CD4-positive, alpha-beta T cell treated with Interleukin-15 for 1 hour (primary cell): ENCODE data around the gene RNF215.
"Not testable (repeated sequence)": the region's sequence is repeated elsewhere in the genome, so short reads cannot be mapped to it uniquely, and the experiment has no call there.

ENCODE experiments used
- DNase-seq: peaks from one replicate; pipeline ENCODE4 v3.0.0-alpha.2; 2020

The RNF215 gene

GRCh38 chr22:30420347-30421125 is 33.3 kb upstream of the RNF215 start:
- no peak for DNase-seq

- no peak for DNase-seq
Observed at GRCh38 chr22:30416837-30417236, 29.6 kb upstream of the RNF215 start.

- no peak for DNase-seq
Observed at GRCh38 chr22:30416403-30416802, 29.2 kb upstream of the RNF215 start.

GRCh38 chr22:30414525-30415047 is 27.4 kb upstream of the RNF215 start:
- no peak for DNase-seq

GRCh38 chr22:30413745-30414524 is 26.7 kb upstream of the RNF215 start:
- no peak for DNase-seq

- no peak for DNase-seq
Observed at GRCh38 chr22:30413001-30413400, 25.8 kb upstream of the RNF215 start.

GRCh38 chr22:30411780-30412179 is 24.6 kb upstream of the RNF215 start:
- no peak for DNase-seq

GRCh38 chr22:30408388-30409102 is 21.3 kb upstream of the RNF215 start:
- no peak for DNase-seq

- no peak for DNase-seq
Observed at GRCh38 chr22:30406400-30406799, 19.2 kb upstream of the RNF215 start.

- no peak for DNase-seq
Observed at GRCh38 chr22:30405731-30406130, 18.5 kb upstream of the RNF215 start.

GRCh38 chr22:30404307-30404706 is 17.1 kb upstream of the RNF215 start:
- no peak for DNase-seq

GRCh38 chr22:30402766-30403104 is 15.5 kb upstream of the RNF215 start:
- not testable (repeated sequence) for DNase-seq

GRCh38 chr22:30402028-30402765 is 15.0 kb upstream of the RNF215 start:
- DNase-seq, result no peak

- DNase-seq, result not testable (repeated sequence)
Observed at GRCh38 chr22:30401024-30401423, 13.8 kb upstream of the RNF215 start.

- DNase-seq, result no peak
Observed at GRCh38 chr22:30400159-30400558, 12.9 kb upstream of the RNF215 start.

GRCh38 chr22:30399718-30400117 is 12.5 kb upstream of the RNF215 start:
- DNase-seq, result no peak

GRCh38 chr22:30398685-30399680 is 11.8 kb upstream of the RNF215 start:
- no peak for DNase-seq

GRCh38 chr22:30397656-30398635 is 10.7 kb upstream of the RNF215 start:
- no peak for DNase-seq

GRCh38 chr22:30396871-30397655 is 9.9 kb upstream of the RNF215 start, which contains the start of gene SEC14L2:
SEC14L2 (plus strand) TSS chr22:30397018; CDS start chr22:30397117, 99 bp downstream.
- DNase-seq, result peak; percentile 52
